ENCODE measurements around the gene MYO1B.

Gene MYO1B

DNA sequence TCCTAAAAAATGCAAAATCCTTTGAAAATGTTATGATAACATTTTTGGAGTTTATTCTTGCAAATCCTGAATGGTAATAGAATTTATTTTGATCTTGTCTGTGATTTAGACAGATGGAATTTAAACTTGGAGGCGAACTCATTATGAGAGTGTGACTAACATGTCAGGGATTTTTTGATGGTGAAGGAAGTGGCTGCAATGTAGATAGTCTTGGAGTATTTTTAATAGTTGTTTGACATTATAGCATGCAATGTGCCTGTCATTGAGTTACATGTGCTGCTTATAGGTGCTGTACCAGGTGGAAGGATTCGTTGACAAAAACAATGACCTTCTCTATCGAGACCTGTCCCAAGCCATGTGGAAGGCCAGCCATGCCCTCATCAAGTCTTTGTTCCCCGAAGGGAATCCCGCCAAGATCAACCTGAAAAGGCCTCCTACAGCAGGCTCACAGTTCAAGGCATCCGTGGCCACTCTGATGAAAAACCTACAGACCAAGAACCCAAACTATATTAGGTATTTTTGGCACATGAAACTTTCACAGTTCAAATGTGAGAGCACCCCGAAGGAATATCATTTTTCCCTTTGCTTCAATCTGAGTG lies 141.8 kb downstream of the MYO1B start:
- DNase-seq (ENCODE audit: low read depth in 2 of 2) = peak; percentile 69 to 89
- TF ChIP-seq, protein P1, sequence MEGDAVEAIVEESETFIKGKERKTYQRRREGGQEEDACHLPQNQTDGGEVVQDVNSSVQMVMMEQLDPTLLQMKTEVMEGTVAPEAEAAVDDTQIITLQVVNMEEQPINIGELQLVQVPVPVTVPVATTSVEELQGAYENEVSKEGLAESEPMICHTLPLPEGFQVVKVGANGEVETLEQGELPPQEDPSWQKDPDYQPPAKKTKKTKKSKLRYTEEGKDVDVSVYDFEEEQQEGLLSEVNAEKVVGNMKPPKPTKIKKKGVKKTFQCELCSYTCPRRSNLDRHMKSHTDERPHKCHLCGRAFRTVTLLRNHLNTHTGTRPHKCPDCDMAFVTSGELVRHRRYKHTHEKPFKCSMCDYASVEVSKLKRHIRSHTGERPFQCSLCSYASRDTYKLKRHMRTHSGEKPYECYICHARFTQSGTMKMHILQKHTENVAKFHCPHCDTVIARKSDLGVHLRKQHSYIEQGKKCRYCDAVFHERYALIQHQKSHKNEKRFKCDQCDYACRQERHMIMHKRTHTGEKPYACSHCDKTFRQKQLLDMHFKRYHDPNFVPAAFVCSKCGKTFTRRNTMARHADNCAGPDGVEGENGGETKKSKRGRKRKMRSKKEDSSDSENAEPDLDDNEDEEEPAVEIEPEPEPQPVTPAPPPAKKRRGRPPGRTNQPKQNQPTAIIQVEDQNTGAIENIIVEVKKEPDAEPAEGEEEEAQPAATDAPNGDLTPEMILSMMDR (IDR thresholded peaks at IDR 0.05; ENCODE audit: low read depth, low read length) = no peak
- no peak overlapping the region for H3K4me3 ChIP-seq (replicated peaks in 1 of 2; ENCODE audit: low read depth in 2 of 2, low read length in 2 of 2)

DNA sequence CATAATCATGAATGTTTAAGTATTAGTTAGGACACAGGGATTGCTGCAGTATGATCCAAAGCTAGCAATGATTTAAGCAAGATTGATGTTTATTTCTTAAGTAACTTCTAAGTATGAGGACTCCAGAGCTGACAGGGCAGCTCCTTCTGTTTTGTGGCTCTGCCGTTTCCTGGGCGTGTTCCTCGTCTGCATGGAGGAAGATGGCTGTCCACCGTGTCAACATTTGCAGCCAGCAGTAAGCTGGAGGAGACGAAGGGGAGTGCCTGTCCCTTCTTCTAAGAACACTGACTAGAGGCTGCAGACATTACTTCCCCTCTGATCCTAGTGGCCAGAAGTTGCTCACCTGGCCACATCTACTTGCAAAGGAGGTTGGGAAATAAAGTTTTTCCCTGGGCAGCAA lies 144.1 kb downstream of the MYO1B start:
- H3K4me3 ChIP-seq (replicated peaks in 1 of 2; ENCODE audit: low read depth in 2 of 2, low read length in 2 of 2) = no peak overlapping the region
- TF ChIP-seq, protein P1 (IDR thresholded peaks at IDR 0.05; ENCODE audit: low read depth, low read length) = no peak
- no peak for DNase-seq (ENCODE audit: low read depth in 2 of 2)

GRCh38 chr2:191391171-191391570 lies 146.0 kb downstream of the MYO1B start:
- H3K4me3 ChIP-seq (replicated peaks in 1 of 2; ENCODE audit: low read depth in 2 of 2, low read length in 2 of 2) = no peak overlapping the region
- TF ChIP-seq, protein P1 (IDR thresholded peaks at IDR 0.05; ENCODE audit: low read depth, low read length) = no peak
- no peak for DNase-seq (ENCODE audit: low read depth in 2 of 2)

GRCh38 chr2:191394043-191394442 lies 148.8 kb downstream of the MYO1B start:
- no peak overlapping the region for H3K4me3 ChIP-seq (replicated peaks in 1 of 2; ENCODE audit: low read depth in 2 of 2, low read length in 2 of 2)
- TF ChIP-seq, protein P1 (IDR thresholded peaks at IDR 0.05; ENCODE audit: low read depth, low read length) = no peak
- no peak for DNase-seq (ENCODE audit: low read depth in 2 of 2)

GRCh38 chr2:191396794-191397193 lies 151.6 kb downstream of the MYO1B start:
- TF ChIP-seq, protein P1 (IDR thresholded peaks at IDR 0.05; ENCODE audit: low read depth, low read length) = no peak
- no peak overlapping the region for H3K4me3 ChIP-seq (replicated peaks in 1 of 2; ENCODE audit: low read depth in 2 of 2, low read length in 2 of 2)
- DNase-seq (ENCODE audit: low read depth in 2 of 2) = no peak

GRCh38 chr2:191399601-191400000 lies 154.4 kb downstream of the MYO1B start:
- DNase-seq (ENCODE audit: low read depth in 2 of 2) = no peak
- TF ChIP-seq, protein P1 (IDR thresholded peaks at IDR 0.05; ENCODE audit: low read depth, low read length) = no peak

GRCh38 chr2:191401287-191401686 lies 156.1 kb downstream of the MYO1B start:
- TF ChIP-seq, protein P1 (IDR thresholded peaks at IDR 0.05; ENCODE audit: low read depth, low read length) = no peak
- peak; percentile 66 to 77 for DNase-seq (ENCODE audit: low read depth in 2 of 2)
- H3K4me3 ChIP-seq (replicated peaks in 1 of 2; ENCODE audit: low read depth in 2 of 2, low read length in 2 of 2) = no peak overlapping the region

More at GRCh38 chr2:191399601-191400000, 154.4 kb downstream of the MYO1B start:
- no peak overlapping the region for H3K4me3 ChIP-seq (replicated peaks in 1 of 2; ENCODE audit: low read depth in 2 of 2, low read length in 2 of 2)
